ENCODE results near the gene SGCD.

GRCh38 chr5:156527611-156528010, 200.6 kb downstream of the SGCD start:
- TF ChIP-seq REST (IDR thresholded peaks at IDR 0.05; ENCODE audit: insufficient read depth in 1 of 2, low read depth in 2 of 2, low read length in 2 of 2) = no peak
- TF ChIP-seq TAF1 (IDR thresholded peaks at IDR 0.05; ENCODE audit: borderline replicate concordance, insufficient read depth, low read length) = no peak
- no peak for TF ChIP-seq SIN3A (IDR thresholded peaks at IDR 0.05; ENCODE audit: borderline replicate concordance, insufficient read depth, low read length)
- TF ChIP-seq POLR2AphosphoS5 (IDR thresholded peaks at IDR 0.05; ENCODE audit: low read depth, low read length) = no peak
